Measurements from ENCODE around the gene NXPH4. TPM values are rescaled to one million over a fixed set of nuclear protein-coding genes. Genes with fewer than 3 reads are reported as not detected.

The NXPH4 gene
- total and polyA plus RNA-seq, 9 donors: 0.13 to 0.20 TPM; not detected in 7

DNA sequence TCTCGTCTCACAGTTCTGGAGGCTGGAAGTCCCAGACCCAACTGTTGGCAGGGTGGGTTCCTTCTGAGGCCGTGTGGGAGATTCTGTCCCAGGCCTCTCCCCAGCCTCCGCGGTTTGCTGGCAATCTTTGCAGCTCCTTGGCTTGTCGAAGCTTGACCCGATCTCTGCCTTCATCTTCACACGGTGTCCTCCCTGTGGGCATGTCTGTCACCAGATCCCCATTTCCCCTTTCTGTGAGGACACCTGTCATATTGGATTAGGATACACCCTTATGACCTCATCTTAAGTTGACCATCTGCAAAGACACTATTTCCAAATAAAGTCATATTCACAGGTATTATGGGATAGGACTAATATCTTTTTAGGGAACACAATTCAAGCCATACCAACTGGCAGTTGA lies 46.6 kb upstream of the NXPH4 start:
- no peak for DNase-seq
- Histone ChIP-seq H3K4me3 (no peak overlapping the region), H3K9me3 (no peaks in the 10 kb centered on the region), H3K4me1 (ENCODE audit: insufficient read depth) (peaks cover 6% of the 10 kb centered on the region), H3K36me3 (no peaks in the 10 kb centered on the region), H3K27me3 (no peaks in the 10 kb centered on the region), H3K27ac (peak overlapping the region in 1 of 2 donors; percentile 73)
- intact Hi-C loops (cut with DNase I): loop anchor here in 2 of 4 donors (2.0 to 5.0 kb wide), 2 partner anchors 15 to 43 kb away; partner anchors contain the start of gene LRP1 (in 1 of the 2)
- WGBS, 3 donors: 21 to 31% (median 30%) methylated on average over 7 of the region's 7 CpGs
- no peak for TF ChIP-seq EP300 (IDR thresholded peaks at IDR 0.05)

DNA sequence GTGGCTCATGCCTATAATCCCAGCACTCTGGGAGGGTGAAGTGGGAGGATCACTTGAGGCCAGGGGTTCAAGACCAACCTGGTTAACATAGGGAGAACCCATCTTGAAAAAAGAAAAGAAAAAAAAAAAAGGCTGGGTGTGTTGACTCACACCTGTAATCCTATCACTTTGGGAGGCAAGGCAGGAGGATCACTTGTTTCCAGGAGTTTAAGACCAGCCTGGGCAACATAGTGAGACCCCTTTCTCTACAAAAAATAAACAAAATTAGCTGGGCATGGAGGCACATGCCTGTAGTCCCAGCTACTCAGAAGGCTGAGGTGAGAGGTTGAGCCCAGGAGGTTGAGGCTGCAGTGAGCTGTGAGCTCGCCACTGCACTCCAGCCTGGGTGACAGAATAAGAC lies 46.2 kb upstream of the NXPH4 start:
- no peaks in the 10 kb centered on the region for H3K9me3 ChIP-seq
- H3K27me3 ChIP-seq: no peaks in the 10 kb centered on the region
- peaks cover 6% of the 10 kb centered on the region for H3K4me1 ChIP-seq (ENCODE audit: insufficient read depth)
- DNase-seq: no peak
- intact Hi-C loops (cut with DNase I): no loop called here
- TF ChIP-seq, protein P1, sequence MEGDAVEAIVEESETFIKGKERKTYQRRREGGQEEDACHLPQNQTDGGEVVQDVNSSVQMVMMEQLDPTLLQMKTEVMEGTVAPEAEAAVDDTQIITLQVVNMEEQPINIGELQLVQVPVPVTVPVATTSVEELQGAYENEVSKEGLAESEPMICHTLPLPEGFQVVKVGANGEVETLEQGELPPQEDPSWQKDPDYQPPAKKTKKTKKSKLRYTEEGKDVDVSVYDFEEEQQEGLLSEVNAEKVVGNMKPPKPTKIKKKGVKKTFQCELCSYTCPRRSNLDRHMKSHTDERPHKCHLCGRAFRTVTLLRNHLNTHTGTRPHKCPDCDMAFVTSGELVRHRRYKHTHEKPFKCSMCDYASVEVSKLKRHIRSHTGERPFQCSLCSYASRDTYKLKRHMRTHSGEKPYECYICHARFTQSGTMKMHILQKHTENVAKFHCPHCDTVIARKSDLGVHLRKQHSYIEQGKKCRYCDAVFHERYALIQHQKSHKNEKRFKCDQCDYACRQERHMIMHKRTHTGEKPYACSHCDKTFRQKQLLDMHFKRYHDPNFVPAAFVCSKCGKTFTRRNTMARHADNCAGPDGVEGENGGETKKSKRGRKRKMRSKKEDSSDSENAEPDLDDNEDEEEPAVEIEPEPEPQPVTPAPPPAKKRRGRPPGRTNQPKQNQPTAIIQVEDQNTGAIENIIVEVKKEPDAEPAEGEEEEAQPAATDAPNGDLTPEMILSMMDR (IDR thresholded peaks at IDR 0.05): no peak
- TF ChIP-seq EP300 (IDR thresholded peaks at IDR 0.05) (no peak), POLR2A (IDR thresholded peaks at IDR 0.05) (no peak)
- no peak overlapping the region for H3K4me3 ChIP-seq
- H3K27ac ChIP-seq: peak overlapping the region in 1 of 2 donors; percentile 73
- WGBS, 3 donors: 92 to 97% (median 94%) methylated on average over 1 of the region's 1 CpG
- no peaks in the 10 kb centered on the region for H3K36me3 ChIP-seq

DNA sequence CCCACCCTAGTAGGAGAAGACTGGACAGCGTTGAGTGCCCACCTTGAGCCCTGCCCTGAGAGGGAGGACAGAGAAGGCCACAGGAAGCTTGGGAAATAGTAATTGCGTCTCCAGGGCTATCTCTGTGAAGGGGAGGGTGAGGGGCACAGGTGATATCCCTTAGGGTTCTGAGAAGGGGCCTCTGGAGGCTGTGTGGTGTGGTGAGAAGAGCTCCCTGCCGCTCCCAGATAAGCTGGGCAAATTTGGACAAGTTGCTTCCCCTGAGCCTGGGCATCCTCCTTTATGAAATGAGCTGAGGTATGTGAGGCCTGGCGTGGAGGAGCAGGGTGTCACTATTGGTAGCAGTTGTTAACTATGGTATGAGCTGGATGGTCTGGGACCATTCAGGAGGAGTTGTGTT lies 45.7 kb upstream of the NXPH4 start:
- Histone ChIP-seq H3K27ac (peak overlapping the region in 1 of 2 donors; percentile 73), H3K27me3 (no peaks in the 10 kb centered on the region), H3K4me3 (no peak overlapping the region), H3K4me1 (ENCODE audit: insufficient read depth) (peaks cover 9% of the 10 kb centered on the region), H3K36me3 (no peaks in the 10 kb centered on the region), H3K9me3 (no peaks in the 10 kb centered on the region)
- whole genome bisulfite sequencing, 3 donors: 84 to 86% (median 86%) methylated on average over 4 of the region's 4 CpGs
- intact Hi-C loops (cut with DNase I): no loop called here
- no peak for DNase-seq
- TF ChIP-seq, protein P1 (IDR thresholded peaks at IDR 0.05): no peak
- no peak for TF ChIP-seq EP300 (IDR thresholded peaks at IDR 0.05)
- TF ChIP-seq POLR2A (IDR thresholded peaks at IDR 0.05): no peak

DNA sequence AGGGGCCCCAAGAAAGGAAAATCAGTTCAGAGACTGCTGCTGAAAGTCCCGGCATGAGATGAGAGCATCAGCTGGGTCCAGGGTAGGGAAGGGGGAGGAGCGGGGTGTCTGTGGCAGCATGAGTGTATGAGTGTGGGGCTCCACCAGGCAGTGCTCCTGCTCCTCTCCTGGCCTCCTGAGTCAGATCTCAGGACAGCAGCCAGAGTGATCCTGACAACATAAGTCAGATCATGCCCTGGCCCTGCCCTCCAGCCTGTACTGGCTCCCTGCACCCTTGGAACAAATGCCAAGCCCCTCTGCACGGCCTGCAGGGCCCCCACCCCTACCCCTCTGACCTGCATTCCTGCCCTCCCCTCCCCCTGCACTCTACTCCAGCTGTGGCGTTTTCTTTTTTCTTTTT lies 44.9 kb upstream of the NXPH4 start:
- Histone ChIP-seq H3K27ac (peak overlapping the region in 1 of 2 donors; percentile 73), H3K27me3 (no peaks in the 10 kb centered on the region), H3K4me3 (no peak overlapping the region), H3K4me1 (ENCODE audit: insufficient read depth) (peaks cover 9% of the 10 kb centered on the region), H3K9me3 (no peaks in the 10 kb centered on the region), H3K36me3 (no peaks in the 10 kb centered on the region)
- WGBS, 3 donors: 11 to 20% (median 17%) methylated on average over 4 of the region's 4 CpGs
- TF ChIP-seq EP300 (IDR thresholded peaks at IDR 0.05) (no peak), POLR2A (IDR thresholded peaks at IDR 0.05) (no peak)
- TF ChIP-seq, protein P1 (IDR thresholded peaks at IDR 0.05): no peak
- intact Hi-C loops (cut with DNase I): no loop called here
- peak; percentile 80 to 90 (median 80) for DNase-seq

DNA sequence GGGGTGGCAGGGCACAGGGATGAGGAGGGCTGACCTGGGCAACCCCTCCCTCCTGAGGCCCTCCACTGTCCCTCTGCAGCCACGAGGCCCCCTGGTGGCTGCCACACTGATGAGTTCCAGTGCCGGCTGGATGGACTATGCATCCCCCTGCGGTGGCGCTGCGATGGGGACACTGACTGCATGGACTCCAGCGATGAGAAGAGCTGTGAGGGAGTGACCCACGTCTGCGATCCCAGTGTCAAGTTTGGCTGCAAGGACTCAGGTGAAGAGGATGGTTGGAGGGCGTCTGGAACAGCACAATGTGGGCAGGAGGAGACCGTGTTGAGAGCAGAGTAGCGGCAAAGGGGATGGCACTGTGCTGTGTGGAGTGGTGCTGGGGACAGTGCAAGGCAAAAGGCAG lies 43.5 kb upstream of the NXPH4 start:
- no peak overlapping the region for H3K4me3 ChIP-seq
- 62 to 71% (median 67%) methylated on average over 11 of the region's 11 CpGs for WGBS, 3 donors
- H3K4me1 ChIP-seq (ENCODE audit: insufficient read depth): peaks cover 9% of the 10 kb centered on the region
- no peaks in the 10 kb centered on the region for H3K36me3 ChIP-seq
- no peaks in the 10 kb centered on the region for H3K27me3 ChIP-seq
- intact Hi-C loops (cut with DNase I): no loop called here
- H3K9me3 ChIP-seq: no peaks in the 10 kb centered on the region
- TF ChIP-seq, protein P1 (IDR thresholded peaks at IDR 0.05): peak in 2 of 3 donors; percentile 30 to 44
- no peak for TF ChIP-seq POLR2A (IDR thresholded peaks at IDR 0.05)
- no peak for TF ChIP-seq EP300 (IDR thresholded peaks at IDR 0.05)
- DNase-seq: peak in 2 of 5 donors; percentile 47 to 55
- peak overlapping the region in 1 of 2 donors; percentile 73 for H3K27ac ChIP-seq
